CD14-positive monocyte (primary cell): Measurements from ENCODE around the gene PLAGL2. TPM values are rescaled to one million over a fixed set of nuclear protein-coding genes. Genes with fewer than 3 reads are reported as not detected.

ENCODE experiments used
- DNase-seq, 3 donors: peaks; one replicate each; pipeline ENCODE4 v3.0.0-alpha.2; 2011 to 2022
- H2AFZ ChIP-seq: 2 replicates; pipeline ENCODE4 v1.6.0; 2012; ENCODE audit warnings: mild to moderate bottlenecking, low read depth, low read length, inconsistent platforms; ENCODE audit not compliant: insufficient read depth, poor library complexity, severe bottlenecking
- H3K27ac ChIP-seq, 2 donors: 1 replicate in 1 of 2; 2 replicates in 1 of 2; pipeline ENCODE4 v1.5.1; 2012 to 2013; ENCODE audit warnings: low read length in 2 of 2, control low read depth in 1 of 2, inconsistent platforms in 1 of 2, low read depth in 1 of 2, mild to moderate bottlenecking in 1 of 2
- H3K27me3 ChIP-seq, 2 donors: one replicate each; pipeline versions ENCODE4 v1.6.0 to v1.6.1; 2011 to 2013; ENCODE audit warnings: low read length in 2 of 2; ENCODE audit not compliant: control insufficient read depth in 2 of 2, insufficient read depth in 2 of 2
- H3K36me3 ChIP-seq, 2 donors: replicated peaks in 1 of 2; 1 replicate in 1 of 2; 2 replicates in 1 of 2; pipeline versions ENCODE4 v1.5.1 to v1.6.1; 2012 to 2013; ENCODE audit warnings: low read length in 2 of 2, control low read depth in 1 of 2, inconsistent platforms in 1 of 2, mild to moderate bottlenecking in 1 of 2; ENCODE audit not compliant: insufficient read depth in 2 of 2, control insufficient read depth in 1 of 2
- H3K4me1 ChIP-seq, 2 donors: 1 replicate in 1 of 2; 2 replicates in 1 of 2; pipeline versions ENCODE4 v1.5.1 to v1.6.1; 2012 to 2013; ENCODE audit warnings: low read length in 2 of 2, control low read depth in 1 of 2, inconsistent platforms in 1 of 2, mild to moderate bottlenecking in 1 of 2, moderate library complexity in 1 of 2; ENCODE audit not compliant: insufficient read depth in 2 of 2, control insufficient read depth in 1 of 2
- H3K4me2 ChIP-seq: replicated peaks from 2 replicates; pipeline ENCODE3; 2012; ENCODE audit warnings: low read length, moderate library complexity, mild to moderate bottlenecking; ENCODE audit not compliant: poor library complexity, severe bottlenecking; ENCODE audit errors: extremely low read depth
- H3K4me3 ChIP-seq, 3 experiments: fragments of 200-600 bp in 1 of 3; sonication (generic) in 1 of 3; replicated peaks in 1 of 3; 1 replicate in 2 of 3; 2 replicates in 1 of 3; pipeline ENCODE4 v1.5.1; 2011 to 2013; ENCODE audit warnings: low read length in 3 of 3, mild to moderate bottlenecking in 3 of 3, control low read depth in 2 of 3, low read depth in 2 of 3, inconsistent platforms in 1 of 3, moderate library complexity in 1 of 3
- H3K79me2 ChIP-seq: 2 replicates; pipeline ENCODE4 v1.6.0; 2012; ENCODE audit warnings: mild to moderate bottlenecking, control low read depth, inconsistent platforms, low read length, moderate library complexity; ENCODE audit not compliant: insufficient read depth
- H3K9ac ChIP-seq: 2 replicates; pipeline ENCODE4 v1.6.0; 2017; ENCODE audit warnings: low read length, mild to moderate bottlenecking; ENCODE audit not compliant: insufficient read depth, poor library complexity, severe bottlenecking
- H3K9me3 ChIP-seq, 2 donors: replicated peaks in 1 of 2; 1 replicate in 1 of 2; 2 replicates in 1 of 2; pipeline versions ENCODE4 v1.5.1 to v1.6.1; 2012 to 2013; ENCODE audit warnings: low read length in 2 of 2, control low read depth in 1 of 2; ENCODE audit not compliant: control insufficient read depth in 1 of 2, insufficient read depth in 1 of 2
- H4K20me1 ChIP-seq: 2 replicates; pipeline ENCODE4 v1.6.0; 2012; ENCODE audit warnings: mild to moderate bottlenecking, low read length, control low read depth, moderate library complexity; ENCODE audit not compliant: insufficient read depth
- H3K27ac Mint-ChIP-seq, 7 donors: one replicate each; pipeline ENCODE4 v1.8.0; 2020; ENCODE audit warnings: mild to moderate bottlenecking in 7 of 7, mixed read lengths in 7 of 7, moderate library complexity in 6 of 7, inconsistent platforms in 2 of 7
- H3K27me3 Mint-ChIP-seq, 3 donors: one replicate each; pipeline ENCODE4 v1.8.0; 2021 to 2022; ENCODE audit warnings: low read depth in 3 of 3, mild to moderate bottlenecking in 3 of 3, mixed read lengths in 3 of 3, moderate library complexity in 3 of 3, inconsistent platforms in 1 of 3
- H3K36me3 Mint-ChIP-seq, 2 donors: one replicate each; pipeline ENCODE4 v1.8.0; 2020; ENCODE audit warnings: mixed read lengths in 2 of 2, inconsistent platforms in 1 of 2, mild to moderate bottlenecking in 1 of 2
- H3K4me1 Mint-ChIP-seq: one replicate; pipeline ENCODE4 v1.8.0; 2020; ENCODE audit warnings: mild to moderate bottlenecking, mixed read lengths
- H3K4me3 Mint-ChIP-seq, 2 donors: one replicate each; pipeline ENCODE4 v1.8.0; 2020; ENCODE audit warnings: mild to moderate bottlenecking in 2 of 2, mixed read lengths in 2 of 2, moderate library complexity in 1 of 2
- H3K9me3 Mint-ChIP-seq, 7 donors: one replicate each; pipeline ENCODE4 v1.8.0; 2020 to 2022; ENCODE audit warnings: mixed read lengths in 7 of 7, mild to moderate bottlenecking in 6 of 7, moderate library complexity in 6 of 7, inconsistent platforms in 2 of 7
- WGBS: methylation state at CpG from one replicate; pipeline ENCODE4 v1.1.5; 2013; ENCODE audit warnings: missing lambda C conversion rate; ENCODE audit not compliant: insufficient coverage; 5-methylcytosine and 5-hydroxymethylcytosine counted together
- intact Hi-C, 2 donors: fragments of 100-400 bp; cut with micrococcal nuclease; formaldehyde crosslinking; loops; one replicate each; pipeline versions ENCODE4 v1.15.0 to v1.15.1; 2023
- polyA plus RNA-seq, 3 donors: library from polyadenylated mRNA; depleted of rRNA in 1 of 3; unstranded in 2 of 3; stranded (reverse) in 1 of 3; fragments of 300-500 nt in 2 of 3; fragments of >200 nt in 1 of 3; fragmentation: Illumina TruSeq in 2 of 3; gene quantifications; 1 replicate in 2 of 3; 2 replicates in 1 of 3; pipeline ENCODE4 v1.2.3, GENCODE V29; 2012 to 2021
- TF ChIP-seq, protein P1 (sequence below): fragments of 200-600 bp; IDR thresholded peaks from one replicate; pipeline ENCODE4 v1.8.0; 2022; ENCODE audit warnings: antibody characterized with exemption, mild to moderate bottlenecking

Gene PLAGL2
- polyA plus RNA-seq, 3 donors: 6.2 to 31.7 (median 14.7) TPM

DNA sequence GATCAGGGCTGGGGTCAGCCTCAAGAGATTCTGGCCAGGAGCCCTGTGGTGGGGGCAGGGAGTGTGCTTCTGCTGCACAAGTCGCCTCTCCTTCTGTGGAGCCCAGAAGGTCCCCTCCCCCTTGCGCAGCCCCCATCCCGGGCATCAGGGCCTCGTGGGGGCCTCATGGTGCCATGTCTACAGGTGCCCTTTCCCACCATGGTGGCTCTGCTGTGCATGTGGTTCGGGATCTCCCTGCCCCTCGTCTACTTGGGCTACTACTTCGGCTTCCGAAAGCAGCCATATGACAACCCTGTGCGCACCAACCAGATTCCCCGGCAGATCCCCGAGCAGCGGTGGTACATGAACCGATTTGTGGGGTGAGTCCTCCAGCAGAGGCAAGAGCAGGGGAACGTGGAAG, 49.9 kb downstream of the PLAGL2 start:
- no peak for DNase-seq
- Mint-ChIP-seq H3K4me3 (no peak overlapping the region), H3K36me3 (peaks cover 75 to 91% of the 10 kb centered on the region in 2 donors), H3K27ac (peak overlapping the region; percentile 11 to 88 (median 75)), H3K4me1 (peaks cover 42% of the 10 kb centered on the region), H3K27me3 (peaks cover 0 to 2% (median 0%) of the 10 kb centered on the region in 3 donors), H3K9me3 (peaks cover 0 to 2% (median 0%) of the 10 kb centered on the region in 7 donors)
- WGBS: 97% methylated on average over 11 of the region's 14 CpGs
- intact Hi-C loops: loop anchor here in 1 of 2 donors (5.0 kb wide), 1 partner anchor 45 kb away; no protein-coding TSS in a partner anchor
- H3K9ac ChIP-seq: no peak overlapping the region
- H3K9me3 ChIP-seq: no peaks in the 10 kb centered on the region
- no peaks in the 10 kb centered on the region for H4K20me1 ChIP-seq
- peaks cover 21 to 43% of the 10 kb centered on the region in 2 donors for H3K4me1 ChIP-seq
- H3K36me3 ChIP-seq: peaks cover 69 to 80% of the 10 kb centered on the region in 2 donors
- H3K27me3 ChIP-seq: no peaks in the 10 kb centered on the region
- H3K27ac ChIP-seq: no peak overlapping the region
- H3K4me2 ChIP-seq: no peak overlapping the region
- H3K4me3 ChIP-seq: no peak overlapping the region
- H3K79me2 ChIP-seq: peaks cover 3% of the 10 kb centered on the region
- TF ChIP-seq, protein P1, sequence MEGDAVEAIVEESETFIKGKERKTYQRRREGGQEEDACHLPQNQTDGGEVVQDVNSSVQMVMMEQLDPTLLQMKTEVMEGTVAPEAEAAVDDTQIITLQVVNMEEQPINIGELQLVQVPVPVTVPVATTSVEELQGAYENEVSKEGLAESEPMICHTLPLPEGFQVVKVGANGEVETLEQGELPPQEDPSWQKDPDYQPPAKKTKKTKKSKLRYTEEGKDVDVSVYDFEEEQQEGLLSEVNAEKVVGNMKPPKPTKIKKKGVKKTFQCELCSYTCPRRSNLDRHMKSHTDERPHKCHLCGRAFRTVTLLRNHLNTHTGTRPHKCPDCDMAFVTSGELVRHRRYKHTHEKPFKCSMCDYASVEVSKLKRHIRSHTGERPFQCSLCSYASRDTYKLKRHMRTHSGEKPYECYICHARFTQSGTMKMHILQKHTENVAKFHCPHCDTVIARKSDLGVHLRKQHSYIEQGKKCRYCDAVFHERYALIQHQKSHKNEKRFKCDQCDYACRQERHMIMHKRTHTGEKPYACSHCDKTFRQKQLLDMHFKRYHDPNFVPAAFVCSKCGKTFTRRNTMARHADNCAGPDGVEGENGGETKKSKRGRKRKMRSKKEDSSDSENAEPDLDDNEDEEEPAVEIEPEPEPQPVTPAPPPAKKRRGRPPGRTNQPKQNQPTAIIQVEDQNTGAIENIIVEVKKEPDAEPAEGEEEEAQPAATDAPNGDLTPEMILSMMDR: no peak
- H2AFZ ChIP-seq: no peak overlapping the region

DNA sequence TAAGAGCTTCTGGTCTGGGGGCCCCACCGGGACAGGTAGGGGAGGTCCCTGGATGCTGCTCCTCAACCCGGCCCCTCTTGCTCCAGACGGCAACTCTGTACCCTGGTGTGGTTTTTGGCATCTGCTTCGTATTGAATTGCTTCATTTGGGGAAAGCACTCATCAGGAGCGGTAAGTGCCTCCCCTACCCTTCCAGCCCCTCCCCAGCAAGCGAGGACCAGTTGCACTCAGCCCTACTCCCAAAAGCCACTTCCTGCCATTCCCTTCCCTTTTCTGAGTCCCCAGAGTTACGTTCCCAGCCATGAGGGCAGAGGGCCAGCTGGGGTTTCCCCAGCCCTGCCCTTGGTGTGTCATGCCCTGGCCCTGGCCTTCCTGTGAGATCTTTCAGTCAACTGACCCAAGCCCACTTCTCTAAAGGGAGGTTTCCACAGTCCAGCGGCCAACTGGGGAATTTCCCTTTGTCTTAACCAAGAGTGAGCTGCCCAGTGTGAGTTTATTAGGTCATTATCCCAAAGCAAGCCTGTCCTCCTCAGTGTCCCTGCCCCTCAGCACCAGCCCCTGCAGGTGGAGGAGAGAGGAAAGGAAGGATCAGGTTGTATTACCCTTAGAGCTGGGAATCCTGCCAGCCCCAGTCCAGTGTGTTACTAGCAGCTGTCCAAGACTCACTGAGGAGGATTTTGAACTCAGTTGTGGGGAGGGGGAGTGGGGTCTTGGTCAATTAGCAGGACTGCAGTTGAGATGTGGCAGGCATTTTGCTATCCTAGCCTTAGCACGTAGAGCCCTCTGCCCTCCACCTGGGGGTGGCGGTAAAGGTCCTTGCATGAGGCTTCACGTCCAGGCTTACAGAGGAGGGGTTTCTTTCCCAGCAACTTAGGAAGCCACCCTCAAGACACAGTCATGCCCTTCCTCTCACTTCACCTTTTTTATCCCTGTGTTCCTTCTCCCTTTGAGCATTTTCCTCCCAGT, 52.2 kb downstream of the PLAGL2 start:
- peaks cover 75 to 91% of the 10 kb centered on the region in 2 donors for H3K36me3 Mint-ChIP-seq
- H4K20me1 ChIP-seq: no peaks in the 10 kb centered on the region
- no peak overlapping the region for H2AFZ ChIP-seq
- peak; percentile 98 to 100 (median 99) for DNase-seq
- intact Hi-C loops: loop anchor here (1.0 to 5.0 kb wide), 3 partner anchors 42 to 50 kb away; no protein-coding TSS in a partner anchor
- H3K9ac ChIP-seq: peak overlapping the region; percentile 27
- peaks cover 0 to 2% (median 0%) of the 10 kb centered on the region in 7 donors for H3K9me3 Mint-ChIP-seq
- peaks cover 68 to 78% of the 10 kb centered on the region in 2 donors for H3K36me3 ChIP-seq
- peak overlapping the region; percentile 94 to 99 (median 98) for H3K27ac Mint-ChIP-seq
- peak overlapping the region; percentile 70 to 87 for H3K4me3 Mint-ChIP-seq
- TF ChIP-seq, protein P1: peak; percentile 20
- H3K4me1 ChIP-seq: peaks cover 21 to 49% of the 10 kb centered on the region in 2 donors
- H3K4me1 Mint-ChIP-seq: peaks cover 52% of the 10 kb centered on the region
- H3K27me3 Mint-ChIP-seq: peaks cover 0 to 2% (median 0%) of the 10 kb centered on the region in 3 donors
- H3K27ac ChIP-seq: peak overlapping the region; percentile 79 to 85
- H3K27me3 ChIP-seq: no peaks in the 10 kb centered on the region
- H3K4me3 ChIP-seq: peak overlapping the region in 1 of 3 experiments; percentile 41
- 9% methylated on average over 9 of the region's 11 CpGs for WGBS
- no peaks in the 10 kb centered on the region for H3K9me3 ChIP-seq
- H3K79me2 ChIP-seq: peaks cover 3% of the 10 kb centered on the region
- peak overlapping the region; percentile 64 for H3K4me2 ChIP-seq
